ENCODE measurements around the gene PRDM12.
"Not testable (repeated sequence)": the region's sequence is repeated elsewhere in the genome, so short reads cannot be mapped to it uniquely, and the experiment has no call there.

The PRDM12 gene

GRCh38 chr9:130665431-130666392 lies 1.3 kb downstream of the PRDM12 start:
- no peak for DNase-seq

DNA sequence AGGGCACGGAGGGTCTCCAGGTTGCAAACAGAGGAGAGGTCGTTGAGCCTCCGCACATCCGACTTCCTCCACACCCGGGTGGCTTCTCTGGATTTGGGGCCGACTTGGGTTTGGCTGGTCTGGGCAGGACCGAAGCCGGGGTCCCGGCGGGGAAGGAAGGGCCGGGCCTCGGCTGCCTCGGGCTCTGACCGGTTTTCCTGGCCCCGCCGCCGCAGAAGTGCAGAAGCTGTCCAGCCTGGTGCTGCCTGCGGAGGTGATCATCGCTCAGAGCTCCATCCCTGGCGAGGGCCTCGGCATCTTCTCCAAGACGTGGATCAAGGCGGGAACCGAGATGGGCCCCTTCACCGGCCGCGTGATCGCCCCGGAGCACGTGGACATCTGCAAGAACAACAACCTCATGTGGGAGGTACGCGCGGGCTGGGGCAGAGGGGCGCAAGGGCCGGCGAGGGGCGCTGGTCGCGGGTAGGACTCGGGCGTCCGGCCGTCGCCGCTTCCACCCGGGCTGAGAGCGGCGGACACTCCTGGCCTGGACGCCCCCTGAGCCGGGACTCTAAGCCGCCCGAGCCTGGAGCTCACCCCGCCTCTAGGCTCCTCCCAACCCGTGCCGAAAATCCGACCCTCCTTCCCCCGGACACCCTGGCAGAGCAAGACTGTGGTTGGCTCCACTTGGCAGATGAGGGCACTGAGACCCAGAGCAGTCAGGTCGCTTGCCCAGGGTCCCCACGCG lies 2.2 kb downstream of the PRDM12 start:
- DNase-seq = no peak

GRCh38 chr9:130667120-130667435 lies 2.7 kb downstream of the PRDM12 start:
- no peak for DNase-seq

DNA sequence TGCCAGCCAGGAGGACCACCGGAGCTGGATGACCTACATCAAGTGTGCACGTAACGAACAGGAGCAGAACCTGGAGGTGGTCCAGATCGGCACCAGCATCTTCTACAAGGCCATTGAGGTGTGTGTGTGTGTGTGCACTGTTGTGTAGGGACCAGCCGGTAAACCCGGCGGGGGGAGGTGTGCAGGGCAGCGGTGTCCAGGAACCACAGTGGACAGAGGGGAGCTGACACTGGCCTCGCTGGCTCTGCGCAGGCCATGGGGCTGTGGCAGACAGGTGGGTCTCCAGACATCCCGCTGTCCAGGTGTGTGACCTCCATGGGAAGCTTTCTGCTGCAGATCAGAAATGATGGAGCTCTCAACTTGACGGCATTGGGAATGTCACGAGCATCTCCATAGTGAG lies 3.8 kb downstream of the PRDM12 start:
- DNase-seq = no peak

DNA sequence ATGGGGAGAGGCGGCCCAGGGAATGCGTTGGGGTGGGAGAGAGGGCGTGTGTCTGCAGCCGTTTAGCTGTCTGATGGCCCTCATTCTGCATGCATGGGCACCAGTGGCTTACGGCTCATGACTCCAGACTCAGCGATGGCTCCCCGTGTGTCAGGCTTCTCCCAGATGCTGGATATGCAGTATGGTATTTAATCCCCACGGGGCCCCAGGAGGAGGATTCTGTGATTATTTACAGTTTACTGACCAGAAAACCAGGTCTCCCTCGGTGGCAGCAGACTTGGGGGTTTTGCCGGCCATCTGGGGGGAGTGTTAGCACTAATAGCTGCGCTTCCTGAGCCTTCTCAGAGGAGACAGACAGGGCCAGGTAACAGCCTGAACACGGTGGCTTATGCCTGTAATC lies 4.3 kb downstream of the PRDM12 start:
- no peak for DNase-seq

GRCh38 chr9:130669965-130670364 lies 5.6 kb downstream of the PRDM12 start:
- DNase-seq = no peak

- DNase-seq = no peak
Measured at GRCh38 chr9:130670644-130671043, 6.2 kb downstream of the PRDM12 start.

- DNase-seq = no peak
Measured at GRCh38 chr9:130672466-130672865, 8.1 kb downstream of the PRDM12 start.

DNA sequence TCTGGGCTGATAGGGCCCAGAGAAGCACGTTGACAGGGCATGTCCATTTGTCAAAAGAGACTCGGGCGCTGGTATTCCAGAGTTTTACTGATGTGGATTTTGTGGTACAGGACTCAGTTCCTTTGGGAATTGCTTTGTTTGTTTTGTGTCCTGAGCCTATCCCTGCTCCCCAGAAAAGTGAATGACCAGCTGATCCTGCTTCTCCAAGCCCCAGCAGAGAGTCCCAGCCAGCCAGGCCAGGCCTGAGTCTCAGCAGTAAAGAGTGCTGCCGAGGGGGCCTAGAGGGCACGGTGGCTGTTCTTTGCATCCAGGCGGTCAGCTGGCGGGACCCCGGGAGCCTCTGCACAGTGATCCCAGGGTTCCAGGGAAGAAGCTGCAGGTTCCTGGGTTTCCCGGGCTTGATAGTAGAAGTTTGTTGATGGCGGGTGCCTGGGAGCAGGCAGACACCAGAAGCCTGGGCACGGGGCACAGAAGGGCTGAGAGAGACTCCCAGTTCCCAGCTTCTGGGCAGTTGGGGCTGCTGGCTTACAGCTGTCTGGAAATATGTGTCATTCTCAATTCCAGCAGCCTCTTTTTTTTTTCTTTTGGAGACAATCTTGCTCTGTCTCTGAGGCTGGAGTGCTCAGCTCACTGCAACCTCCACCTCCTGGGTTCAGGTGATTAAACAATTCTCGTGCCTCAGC lies 8.7 kb downstream of the PRDM12 start:
- no peak for DNase-seq

- no peak for DNase-seq
Measured at GRCh38 chr9:130675396-130675795, 11.0 kb downstream of the PRDM12 start.

GRCh38 chr9:130677252-130677651 lies 12.9 kb downstream of the PRDM12 start:
- no peak for DNase-seq

- peak; percentile 35 to 46 for DNase-seq
Measured at GRCh38 chr9:130680836-130681768, 16.7 kb downstream of the PRDM12 start.

DNA sequence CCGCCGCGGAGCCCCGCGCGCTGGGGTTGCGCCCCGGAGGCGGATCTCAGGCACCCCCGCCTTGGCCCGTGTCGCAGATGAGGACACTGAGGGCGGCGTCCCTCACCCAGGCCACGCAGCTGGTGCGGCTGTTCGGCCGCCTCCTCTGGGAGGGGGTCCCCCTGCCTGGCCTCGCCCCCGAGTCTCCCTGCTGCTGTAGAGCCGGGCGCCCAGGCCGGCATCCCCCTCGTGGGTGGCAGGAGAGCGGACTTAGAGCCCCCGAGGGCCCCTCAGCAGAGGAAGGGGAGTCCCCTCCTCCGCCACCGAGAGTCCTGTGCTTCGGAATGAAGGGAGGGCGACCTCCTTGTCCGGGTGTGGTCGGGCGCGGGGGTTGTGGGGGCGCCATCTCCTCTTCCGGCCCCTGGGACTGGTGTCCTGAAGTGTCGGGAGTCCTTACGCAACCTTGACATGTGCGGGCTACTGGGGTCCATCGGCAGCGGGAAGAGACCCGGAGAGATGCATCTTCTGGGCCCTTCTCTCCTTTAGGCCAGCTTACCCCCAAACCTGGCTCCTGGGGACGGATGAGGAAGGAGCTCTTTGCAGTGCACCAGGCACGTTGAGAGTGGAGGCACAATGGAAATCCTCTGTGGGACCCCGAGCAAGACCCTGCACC lies 17.5 kb downstream of the PRDM12 start:
- no peak for DNase-seq

- peak; percentile 48 to 50 for DNase-seq
Measured at GRCh38 chr9:130682421-130683121, 18.2 kb downstream of the PRDM12 start.

DNA sequence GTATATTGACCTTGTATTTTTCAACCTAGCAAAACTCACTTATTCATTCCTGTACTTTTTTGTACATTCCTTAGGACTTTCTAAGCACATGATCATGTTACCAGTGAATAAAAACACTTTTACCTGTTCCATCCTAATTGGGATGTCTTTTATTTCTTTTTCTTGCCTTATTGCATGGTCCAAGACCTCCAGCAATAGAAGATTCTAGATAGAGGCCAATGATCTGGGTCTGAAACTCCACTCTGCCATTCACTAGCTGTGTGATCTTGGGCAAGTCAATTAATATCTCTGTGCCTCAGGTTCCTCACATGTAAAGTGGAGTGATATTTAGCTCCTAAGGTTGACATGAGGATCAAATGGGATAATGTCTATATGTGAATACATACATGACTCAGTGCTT lies 20.7 kb downstream of the PRDM12 start:
- DNase-seq = no peak

DNA sequence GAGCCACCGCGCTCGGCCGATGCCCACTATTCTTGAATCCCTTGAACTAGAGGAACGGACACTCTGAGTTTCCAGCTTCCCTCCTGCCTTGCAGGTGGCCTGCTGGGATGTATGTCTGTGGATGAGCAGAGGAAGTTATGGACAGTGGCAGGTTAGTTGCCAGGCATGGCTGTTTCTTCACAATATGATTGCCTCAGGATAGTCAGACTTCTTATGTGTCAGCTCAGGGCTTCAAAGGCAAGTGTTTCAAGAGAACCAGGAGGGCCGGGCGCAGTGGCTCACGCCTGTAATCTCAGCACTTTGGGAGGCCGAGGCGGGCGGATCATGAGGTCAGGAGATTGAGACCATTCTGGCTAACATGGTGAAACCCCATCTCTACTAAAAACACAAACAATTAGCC lies 21.6 kb downstream of the PRDM12 start:
- not testable (repeated sequence) for DNase-seq

GRCh38 chr9:130687615-130688014 lies 23.2 kb downstream of the PRDM12 start:
- no peak for DNase-seq

DNA sequence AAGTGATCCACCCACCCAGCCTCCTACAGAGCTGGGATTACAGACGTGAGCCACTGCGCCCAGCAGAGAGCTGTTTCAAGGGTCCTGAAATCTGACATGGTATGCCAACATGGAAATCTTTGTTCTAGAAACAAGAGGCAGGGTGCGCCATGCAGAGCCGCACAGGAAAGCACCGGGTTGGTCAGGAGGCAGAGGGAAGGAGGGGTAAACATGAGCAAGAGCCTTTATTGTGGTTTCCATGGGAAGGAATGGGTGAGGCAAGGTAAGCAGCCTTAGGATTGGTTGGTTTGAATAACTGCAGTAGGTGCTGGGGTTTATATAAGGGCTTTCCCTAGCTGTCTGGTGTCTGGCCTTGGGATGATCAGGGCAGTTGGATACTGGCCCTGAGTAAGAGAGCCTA lies 23.7 kb downstream of the PRDM12 start:
- peak in 1 of 2 experiments; percentile 20 for DNase-seq

GRCh38 chr9:130689572-130689936 lies 25.2 kb downstream of the PRDM12 start:
- no peak for DNase-seq

GRCh38 chr9:130689937-130690700 lies 25.7 kb downstream of the PRDM12 start:
- DNase-seq = no peak

- no peak for DNase-seq
Measured at GRCh38 chr9:130692321-130692720, 27.9 kb downstream of the PRDM12 start.
